Right renal cortex interstitium (tissue), 3 donors: ENCODE results near the gene FMO4. TPM values are rescaled to one million over a fixed set of nuclear protein-coding genes. Genes with fewer than 3 reads are reported as not detected.
A peak's percentile ranks its signal among the peaks of the same experiment; 100 is the strongest.
"Not testable (repeated sequence)": the region's sequence is repeated elsewhere in the genome, so short reads cannot be mapped to it uniquely, and the experiment has no call there.

Experiments
- DNase-seq, 3 donors: peaks; one replicate each; pipeline ENCODE4 v3.0.0-alpha.2; 2013; ENCODE audit warnings: low read depth in 3 of 3, low spot score in 2 of 3
- polyA plus RNA-seq, 3 donors: library from polyadenylated mRNA; unstranded; fragments of 120-200 nt; gene quantifications; one replicate each; pipeline ENCODE4 v1.2.1, GENCODE V29; 2013; ENCODE audit not compliant: insufficient read length in 3 of 3

Gene FMO4
- polyA plus RNA-seq, result 10 to 100 TPM; 14.7 to 17.0 (median 15.2) TPM

GRCh38 chr1:171313835-171314320, at the start of gene FMO4:
TSS of gene FMO4 (plus strand) at chr1:171314183. CDS start at chr1:171319826, 5,643 bp downstream.
- DNase-seq, result peak; percentile 97 to 99 (median 98)

GRCh38 chr1:171265686-171266085, 48.3 kb upstream of the FMO4 start:
- DNase-seq, result no peak

GRCh38 chr1:171266930-171267329, 47.1 kb upstream of the FMO4 start:
- no peak for DNase-seq

GRCh38 chr1:171267391-171267790, 46.6 kb upstream of the FMO4 start:
- no peak for DNase-seq

- DNase-seq, result no peak
Measured at GRCh38 chr1:171270806-171271205, 43.2 kb upstream of the FMO4 start.

GRCh38 chr1:171277534-171277933, 36.4 kb upstream of the FMO4 start:
- no peak for DNase-seq

- no peak for DNase-seq
Measured at GRCh38 chr1:171279234-171279633, 34.7 kb upstream of the FMO4 start.

- DNase-seq, result no peak
Measured at GRCh38 chr1:171279678-171280077, 34.3 kb upstream of the FMO4 start.

GRCh38 chr1:171280599-171280998, 33.4 kb upstream of the FMO4 start:
- no peak for DNase-seq

- no peak for DNase-seq
Measured at GRCh38 chr1:171286032-171286705, 27.8 kb upstream of the FMO4 start.

GRCh38 chr1:171290621-171291020, 23.4 kb upstream of the FMO4 start:
- no peak for DNase-seq

- no peak for DNase-seq
Measured at GRCh38 chr1:171292799-171293198, 21.2 kb upstream of the FMO4 start.

- not testable (repeated sequence) for DNase-seq
Measured at GRCh38 chr1:171295383-171295782, 18.6 kb upstream of the FMO4 start.

GRCh38 chr1:171295821-171296220, 18.2 kb upstream of the FMO4 start:
- no peak for DNase-seq

GRCh38 chr1:171296897-171297296, 17.1 kb upstream of the FMO4 start:
- no peak for DNase-seq

GRCh38 chr1:171298696-171299095, 15.3 kb upstream of the FMO4 start:
- DNase-seq, result no peak

GRCh38 chr1:171299342-171299741, 14.6 kb upstream of the FMO4 start:
- DNase-seq, result no peak

- DNase-seq, result no peak
Measured at GRCh38 chr1:171300401-171300800, 13.6 kb upstream of the FMO4 start.

GRCh38 chr1:171310661-171311087, 3.3 kb upstream of the FMO4 start:
- DNase-seq, result no peak

- DNase-seq, result no peak
Measured at GRCh38 chr1:171311771-171312558, 2.0 kb upstream of the FMO4 start.

GRCh38 chr1:171313319-171313834, 606 bp upstream of the FMO4 start:
- no peak for DNase-seq

- no peak for DNase-seq
Measured at GRCh38 chr1:171329251-171329650, 15.3 kb downstream of the FMO4 start.
